Duodenal mucosa (tissue), 2 donors: ENCODE data around the gene LY6G6F.
A peak's percentile ranks its signal among the peaks of the same experiment; 100 is the strongest.

ENCODE experiments used
- H3K27ac ChIP-seq: one replicate; pipeline ENCODE4 v1.7.0; 2013; ENCODE audit warnings: low read depth, low read length
- H3K27me3 ChIP-seq, 2 donors: one replicate each; pipeline ENCODE4 v1.7.0; 2013; ENCODE audit warnings: low read length in 2 of 2, control low read depth in 1 of 2; ENCODE audit not compliant: insufficient read depth in 2 of 2, control insufficient read depth in 1 of 2
- H3K36me3 ChIP-seq, 2 donors: one replicate each; pipeline ENCODE4 v1.7.0; 2013; ENCODE audit warnings: low read length in 2 of 2, control low read depth in 1 of 2; ENCODE audit not compliant: insufficient read depth in 2 of 2, control insufficient read depth in 1 of 2
- H3K4me1 ChIP-seq, 2 donors: one replicate each; pipeline ENCODE4 v1.7.0; 2013; ENCODE audit warnings: low read length in 2 of 2, control low read depth in 1 of 2; ENCODE audit not compliant: insufficient read depth in 2 of 2, control insufficient read depth in 1 of 2
- H3K4me3 ChIP-seq, 2 donors: one replicate each; pipeline ENCODE4 v1.7.0; 2013; ENCODE audit warnings: low read length in 2 of 2, low read depth in 1 of 2
- H3K9ac ChIP-seq, 2 donors: one replicate each; pipeline ENCODE4 v1.7.0; 2013; ENCODE audit warnings: low read length in 2 of 2, low read depth in 1 of 2
- H3K9me3 ChIP-seq, 2 donors: one replicate each; pipeline ENCODE4 v1.7.0; 2013; ENCODE audit warnings: low read length in 2 of 2, control low read depth in 1 of 2; ENCODE audit not compliant: control insufficient read depth in 1 of 2

LY6G6F gene

DNA sequence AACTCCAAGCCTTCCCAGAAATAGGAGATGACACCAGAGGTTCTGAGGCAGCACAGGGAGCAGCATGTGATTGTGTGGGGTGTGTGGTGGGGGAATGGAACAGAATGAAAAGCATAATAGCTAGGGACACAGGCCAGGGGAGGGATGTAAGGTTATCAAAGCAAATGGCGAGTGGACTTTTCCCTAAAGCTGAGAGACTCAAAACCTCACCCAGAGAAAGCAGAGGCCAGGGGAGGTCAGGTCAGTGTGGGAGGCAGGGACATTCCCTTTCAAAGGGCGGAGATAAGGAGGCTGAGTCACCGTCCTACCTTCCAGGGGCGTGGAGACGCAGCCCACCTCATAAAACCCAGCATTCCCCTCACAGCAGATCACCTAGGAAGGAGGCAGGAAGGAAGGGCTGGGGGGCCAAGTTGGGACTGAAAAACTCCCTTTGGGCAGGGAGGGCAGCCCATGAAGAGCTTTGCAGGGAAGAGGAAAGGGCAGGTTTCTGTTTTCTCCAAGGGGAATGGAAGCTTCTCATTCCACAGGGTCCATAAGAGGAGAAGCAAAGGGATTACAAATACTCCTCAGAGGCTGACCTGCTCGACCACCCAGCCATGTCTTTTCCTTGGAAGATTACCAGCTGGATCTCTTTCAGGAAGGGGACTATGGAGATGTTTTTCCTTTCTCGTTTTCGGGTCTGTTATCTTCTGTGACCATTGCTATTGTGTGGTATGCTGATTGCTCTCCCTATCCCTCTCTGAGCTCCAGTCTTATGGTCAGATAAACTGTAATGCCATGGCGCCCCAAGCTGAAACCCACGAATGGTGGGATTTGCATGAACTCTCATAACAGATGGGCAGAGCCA is 16.2 kb upstream of the LY6G6F start:
- Histone ChIP-seq H3K36me3 (peaks cover 65 to 87% of the 10 kb centered on the region in 2 donors), H3K9ac (peak overlapping the region in 1 of 2 donors; percentile 28), H3K9me3 (no peaks in the 10 kb centered on the region), H3K27ac (peak overlapping the region; percentile 58), H3K4me3 (peak overlapping the region in 1 of 2 donors; percentile 8), H3K4me1 (peaks cover 16 to 19% of the 10 kb centered on the region in 2 donors), H3K27me3 (no peaks in the 10 kb centered on the region)

DNA sequence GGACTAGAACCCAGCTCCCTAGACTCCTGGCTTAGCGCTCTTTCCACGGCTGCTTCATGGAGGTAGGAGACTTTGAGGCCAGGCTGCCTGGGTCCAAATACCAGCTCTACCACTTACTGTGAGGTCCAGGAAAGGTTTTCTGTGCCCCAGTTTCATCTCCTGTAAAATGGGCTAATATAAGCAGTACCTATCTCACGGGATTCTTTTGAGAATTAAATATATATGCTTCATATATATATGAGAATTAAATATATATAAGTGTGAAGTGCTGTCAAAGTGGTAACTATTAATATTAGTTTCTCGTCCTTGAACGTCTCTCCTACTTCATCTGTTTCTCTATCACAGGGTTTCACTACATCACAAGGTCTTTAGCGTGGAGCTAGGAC is 15.6 kb upstream of the LY6G6F start:
- peak overlapping the region in 1 of 2 donors; percentile 8 for H3K4me3 ChIP-seq
- peaks cover 64 to 86% of the 10 kb centered on the region in 2 donors for H3K36me3 ChIP-seq
- H3K27ac ChIP-seq: peak overlapping the region; percentile 58
- H3K9ac ChIP-seq: peak overlapping the region in 1 of 2 donors; percentile 28
- peaks cover 16 to 19% of the 10 kb centered on the region in 2 donors for H3K4me1 ChIP-seq
- H3K27me3 ChIP-seq: no peaks in the 10 kb centered on the region
- H3K9me3 ChIP-seq: no peaks in the 10 kb centered on the region

DNA sequence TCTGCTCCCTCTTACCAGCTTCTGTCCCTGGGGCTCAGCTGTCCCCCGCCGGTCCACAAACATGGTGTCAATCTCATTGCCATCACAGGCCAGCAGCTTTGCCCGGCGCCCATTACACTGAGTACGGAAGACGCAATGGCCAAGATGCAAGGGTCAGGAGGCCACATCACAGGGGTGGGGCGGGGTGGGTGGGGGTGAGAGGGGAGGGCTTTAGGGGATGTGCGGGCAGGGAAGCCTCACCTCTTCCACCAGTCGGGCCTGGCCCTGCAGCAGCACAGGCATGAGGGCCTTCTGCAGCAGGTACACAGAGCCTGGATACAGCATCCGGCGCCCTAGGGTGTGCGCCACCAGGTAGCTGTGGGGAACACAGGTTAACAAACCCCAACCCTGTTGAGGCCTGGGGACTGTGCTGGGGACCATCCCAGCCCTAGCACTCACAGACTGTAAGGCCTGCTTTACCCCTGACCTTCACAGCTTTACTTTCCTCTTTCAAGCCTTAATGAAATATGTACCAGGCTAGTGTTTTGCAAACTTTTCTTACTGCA is 15.0 kb upstream of the LY6G6F start:
- H3K36me3 ChIP-seq: peaks cover 60 to 86% of the 10 kb centered on the region in 2 donors
- H3K9me3 ChIP-seq: no peaks in the 10 kb centered on the region
- no peaks in the 10 kb centered on the region for H3K27me3 ChIP-seq
- H3K27ac ChIP-seq: no peak overlapping the region
- H3K4me3 ChIP-seq: no peak overlapping the region
- no peak overlapping the region for H3K9ac ChIP-seq
- H3K4me1 ChIP-seq: peaks cover 16 to 19% of the 10 kb centered on the region in 2 donors

DNA sequence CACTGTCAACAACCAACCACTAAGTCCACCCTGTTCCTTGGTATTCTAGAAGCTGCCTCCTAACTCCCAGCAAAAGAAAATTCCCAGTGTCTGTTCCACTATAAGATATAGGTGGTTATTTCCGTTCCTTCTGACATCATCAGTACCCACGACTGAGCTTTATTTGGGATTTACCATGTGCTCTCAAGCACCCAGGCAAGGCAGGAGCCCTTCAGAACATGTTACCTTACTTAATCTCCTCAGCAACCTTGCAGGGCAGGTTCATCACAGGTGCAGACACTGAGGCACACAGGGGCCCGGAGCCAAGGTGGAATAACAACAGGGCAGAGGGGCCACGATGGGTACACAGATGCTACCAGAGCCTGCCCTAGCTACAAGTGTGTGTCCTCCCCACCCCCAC is 14.3 kb upstream of the LY6G6F start:
- Histone ChIP-seq H3K27ac (no peak overlapping the region), H3K4me1 (peaks cover 16 to 19% of the 10 kb centered on the region in 2 donors), H3K36me3 (peaks cover 60 to 86% of the 10 kb centered on the region in 2 donors), H3K9me3 (no peaks in the 10 kb centered on the region), H3K9ac (no peak overlapping the region), H3K4me3 (no peak overlapping the region), H3K27me3 (no peaks in the 10 kb centered on the region)

DNA sequence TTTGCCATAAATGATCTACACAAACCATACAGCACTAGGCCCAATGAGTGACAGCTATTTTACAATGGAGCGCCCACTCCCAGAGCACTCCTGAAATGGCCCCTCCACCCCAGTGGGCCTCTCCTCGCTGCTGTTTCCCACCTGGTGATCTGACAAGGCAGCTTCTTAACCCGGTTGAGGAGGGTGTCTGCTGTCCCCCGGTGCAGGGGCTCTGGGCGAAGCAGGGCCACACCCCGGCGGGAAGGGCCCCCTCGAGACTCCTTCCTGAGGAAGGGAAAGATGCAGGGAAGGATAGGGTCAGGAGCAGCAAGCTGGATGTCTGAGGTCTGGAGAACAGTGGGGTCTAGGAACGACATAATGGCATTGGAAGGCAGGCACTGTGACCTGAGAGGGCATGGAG is 13.8 kb upstream of the LY6G6F start:
- no peaks in the 10 kb centered on the region for H3K27me3 ChIP-seq
- H3K36me3 ChIP-seq: peaks cover 60 to 86% of the 10 kb centered on the region in 2 donors
- H3K4me3 ChIP-seq: no peak overlapping the region
- no peaks in the 10 kb centered on the region for H3K9me3 ChIP-seq
- no peak overlapping the region for H3K9ac ChIP-seq
- H3K27ac ChIP-seq: no peak overlapping the region
- H3K4me1 ChIP-seq: peaks cover 16 to 19% of the 10 kb centered on the region in 2 donors

DNA sequence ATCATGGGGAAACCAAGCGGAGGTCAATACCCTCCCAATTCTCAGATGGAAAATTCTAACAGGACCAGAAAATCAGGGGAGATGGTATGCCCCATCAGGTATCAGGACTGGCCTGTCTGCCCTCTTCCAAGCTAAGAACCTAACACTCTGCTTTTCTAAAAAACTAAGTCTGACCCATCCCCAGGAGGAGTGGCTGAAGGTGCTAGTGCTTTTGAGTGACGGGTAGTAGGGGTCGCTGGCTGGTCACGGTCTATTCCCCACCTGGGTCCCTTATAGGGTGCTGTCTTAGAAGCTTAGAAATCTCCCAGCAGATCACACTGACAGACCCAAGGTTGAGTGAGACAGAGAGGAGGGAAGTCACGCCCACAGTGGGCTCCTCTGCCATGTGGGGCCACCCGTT is 13.1 kb upstream of the LY6G6F start:
- Histone ChIP-seq H3K27me3 (no peaks in the 10 kb centered on the region), H3K9me3 (no peaks in the 10 kb centered on the region), H3K27ac (no peak overlapping the region), H3K36me3 (peaks cover 55 to 79% of the 10 kb centered on the region in 2 donors), H3K4me3 (no peak overlapping the region), H3K4me1 (peaks cover 16 to 19% of the 10 kb centered on the region in 2 donors), H3K9ac (no peak overlapping the region)

DNA sequence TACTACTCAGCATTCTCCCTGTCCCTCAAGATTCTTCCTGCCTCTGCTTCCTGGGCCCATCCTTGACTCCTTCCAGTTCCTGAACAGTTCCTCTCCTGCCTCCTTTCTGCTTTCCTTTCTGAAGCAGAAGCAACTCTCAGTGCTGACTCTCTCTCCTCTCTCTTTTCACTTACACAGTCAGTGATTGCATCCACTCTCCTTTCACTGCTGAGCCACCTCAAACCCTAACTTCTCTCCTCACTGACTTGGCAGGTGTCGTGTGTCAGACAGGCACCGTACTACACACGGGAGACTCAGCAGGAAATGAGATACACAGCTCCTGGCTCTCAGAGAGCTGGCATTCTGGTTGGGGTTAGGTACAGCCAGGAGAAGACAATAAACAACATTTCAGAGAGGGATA is 9.1 kb upstream of the LY6G6F start:
- H3K9ac ChIP-seq: no peak overlapping the region
- no peaks in the 10 kb centered on the region for H3K27me3 ChIP-seq
- H3K4me1 ChIP-seq: peaks cover 15% of the 10 kb centered on the region in 2 donors

DNA sequence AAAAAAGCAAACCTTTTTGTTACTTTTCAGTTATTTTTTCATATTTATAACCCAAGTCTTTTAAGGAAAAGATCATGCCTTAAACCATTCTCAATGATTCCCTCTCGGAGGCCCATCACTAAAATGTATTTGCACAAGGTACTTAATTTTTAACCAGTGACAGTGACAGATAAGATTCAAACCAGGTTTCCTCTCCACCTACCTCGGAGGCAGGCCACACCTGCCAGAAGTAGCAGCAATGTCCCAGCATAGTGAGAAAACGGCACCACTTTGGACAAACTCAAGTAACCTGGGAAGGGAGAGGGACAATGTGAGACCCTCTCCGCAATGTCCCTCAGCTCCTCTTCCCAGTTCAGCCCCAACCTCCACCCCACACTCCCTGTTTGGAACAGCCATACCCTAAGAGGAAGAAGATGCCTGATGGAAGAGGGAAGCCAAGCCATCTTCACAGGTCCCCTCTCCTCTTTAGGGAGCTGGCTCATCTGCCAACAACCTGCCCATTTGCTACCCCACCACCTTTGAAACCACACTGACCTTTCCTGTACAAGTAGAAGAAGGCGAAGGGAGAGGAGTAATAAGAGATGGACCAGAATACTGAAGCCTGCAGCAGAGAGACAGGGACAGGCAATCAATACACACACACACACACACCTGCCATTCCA is 5.8 kb upstream of the LY6G6F start:
- Histone ChIP-seq H3K9me3 (no peaks in the 10 kb centered on the region), H3K4me3 (peak overlapping the region in 1 of 2 donors; percentile 84), H3K4me1 (peaks cover 15% of the 10 kb centered on the region in 2 donors), H3K27me3 (no peaks in the 10 kb centered on the region), H3K9ac (peak overlapping the region in 1 of 2 donors; percentile 15), H3K36me3 (peaks cover 9 to 33% of the 10 kb centered on the region in 2 donors), H3K27ac (no peak overlapping the region)

More for the DNA sequence above, 9.1 kb upstream of the LY6G6F start:
- Histone ChIP-seq H3K9me3 (no peaks in the 10 kb centered on the region), H3K36me3 (peaks cover 28 to 62% of the 10 kb centered on the region in 2 donors), H3K27ac (no peak overlapping the region), H3K4me3 (no peak overlapping the region)

DNA sequence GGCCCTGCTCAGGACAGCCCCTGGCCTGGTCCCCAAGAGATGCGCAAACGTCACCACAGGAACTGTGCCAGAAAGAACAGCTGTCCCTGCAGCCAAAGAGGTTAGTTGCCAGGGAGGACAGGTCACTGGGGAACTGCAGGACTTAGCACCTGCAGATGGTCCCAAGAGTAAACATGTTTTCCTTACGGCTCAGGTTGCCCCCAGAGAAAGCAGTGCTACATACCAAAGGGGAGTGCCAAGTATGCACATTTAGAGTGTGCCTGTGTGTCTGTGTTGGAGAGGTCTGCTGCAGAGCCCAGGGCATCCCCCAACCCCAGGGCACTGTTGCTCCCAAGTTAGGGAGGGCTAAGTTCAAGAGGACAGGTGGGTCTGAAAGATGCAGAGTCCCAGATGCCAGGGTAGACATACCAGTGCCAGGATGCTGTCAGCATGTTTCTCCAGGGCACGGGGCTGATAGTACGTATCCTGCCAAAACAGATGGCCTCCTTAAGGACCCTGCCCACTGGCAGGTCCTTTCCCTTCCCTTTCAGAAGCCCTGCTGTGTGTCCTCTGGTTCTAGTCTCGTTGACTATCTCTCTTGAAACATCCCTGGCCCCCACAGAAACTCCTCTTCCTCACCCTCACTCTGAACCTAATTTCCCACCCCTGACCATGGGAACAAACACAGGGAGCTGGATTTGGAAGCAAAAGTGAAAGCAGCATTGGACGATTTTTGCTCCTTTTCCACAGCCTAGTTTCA is 4.8 kb upstream of the LY6G6F start:
- H3K27me3 ChIP-seq: no peaks in the 10 kb centered on the region
- H3K9me3 ChIP-seq: no peaks in the 10 kb centered on the region
- peaks cover 5 to 24% of the 10 kb centered on the region in 2 donors for H3K36me3 ChIP-seq
- H3K9ac ChIP-seq: peak overlapping the region; percentile 89 to 97
- H3K4me3 ChIP-seq: peak overlapping the region; percentile 84 to 89
- peaks cover 15% of the 10 kb centered on the region in 2 donors for H3K4me1 ChIP-seq
- no peak overlapping the region for H3K27ac ChIP-seq
